HL-60/S4 treated with phorbol 12-myristate 13-acetate at 8.2 ng/mL for 4 days and 3 days (cell line): Measurements from ENCODE around the gene PRDM16.

Experiments used
- in situ Hi-C: fragments of 300-500 bp; cut with MboI; formaldehyde crosslinking; loops from 2 replicates; pipeline ENCODE4 v1.15.0; 2022; ENCODE audit warnings: low sequenced_read_pairs

PRDM16 gene

GRCh38 chr1:3380469-3380868, 311.5 kb downstream of the PRDM16 start:
- in situ Hi-C loops, result no loop called here

- in situ Hi-C loops, result no loop called here
Observed at GRCh38 chr1:3381901-3382300, 312.9 kb downstream of the PRDM16 start.

DNA sequence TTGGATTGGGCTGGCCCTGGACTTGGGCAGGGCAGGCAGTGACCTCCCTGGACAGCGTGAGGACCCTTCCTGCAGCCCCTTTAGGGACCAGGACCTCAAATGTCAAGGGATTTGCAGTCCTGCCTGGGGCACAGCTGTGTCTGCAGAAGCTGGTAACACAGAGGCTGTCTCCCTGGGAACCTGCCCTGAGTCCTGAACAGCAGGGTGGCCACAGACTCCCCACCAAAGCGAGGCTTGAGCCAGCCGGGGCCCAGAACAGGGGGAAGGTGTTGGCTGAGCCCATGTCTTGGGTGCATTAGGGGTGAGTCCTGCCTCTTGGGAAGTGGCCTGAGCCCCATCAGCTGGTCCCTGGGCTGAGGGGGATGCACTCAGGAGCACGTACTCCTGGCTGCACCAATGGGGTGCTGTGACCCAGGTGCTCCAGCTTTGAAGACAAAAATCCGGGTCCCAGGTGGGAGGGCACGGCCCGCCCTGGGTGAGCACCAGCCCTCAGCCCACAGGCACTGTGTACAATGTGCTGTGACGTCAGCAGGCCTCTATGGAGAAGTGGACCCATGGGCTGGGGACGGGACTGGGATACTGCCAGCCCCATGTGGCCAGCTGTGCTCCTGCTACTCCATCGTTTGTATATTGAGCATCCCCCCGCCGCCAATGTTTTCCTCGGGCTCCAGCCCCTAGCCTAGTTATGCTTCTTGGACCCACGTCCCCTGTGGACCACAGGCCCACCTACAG, 313.5 kb downstream of the PRDM16 start:
- in situ Hi-C loops, result no loop called here

GRCh38 chr1:3383679-3384078, 314.7 kb downstream of the PRDM16 start:
- in situ Hi-C loops, result no loop called here

- in situ Hi-C loops, result no loop called here
Observed at GRCh38 chr1:3384407-3384806, 315.4 kb downstream of the PRDM16 start.

DNA sequence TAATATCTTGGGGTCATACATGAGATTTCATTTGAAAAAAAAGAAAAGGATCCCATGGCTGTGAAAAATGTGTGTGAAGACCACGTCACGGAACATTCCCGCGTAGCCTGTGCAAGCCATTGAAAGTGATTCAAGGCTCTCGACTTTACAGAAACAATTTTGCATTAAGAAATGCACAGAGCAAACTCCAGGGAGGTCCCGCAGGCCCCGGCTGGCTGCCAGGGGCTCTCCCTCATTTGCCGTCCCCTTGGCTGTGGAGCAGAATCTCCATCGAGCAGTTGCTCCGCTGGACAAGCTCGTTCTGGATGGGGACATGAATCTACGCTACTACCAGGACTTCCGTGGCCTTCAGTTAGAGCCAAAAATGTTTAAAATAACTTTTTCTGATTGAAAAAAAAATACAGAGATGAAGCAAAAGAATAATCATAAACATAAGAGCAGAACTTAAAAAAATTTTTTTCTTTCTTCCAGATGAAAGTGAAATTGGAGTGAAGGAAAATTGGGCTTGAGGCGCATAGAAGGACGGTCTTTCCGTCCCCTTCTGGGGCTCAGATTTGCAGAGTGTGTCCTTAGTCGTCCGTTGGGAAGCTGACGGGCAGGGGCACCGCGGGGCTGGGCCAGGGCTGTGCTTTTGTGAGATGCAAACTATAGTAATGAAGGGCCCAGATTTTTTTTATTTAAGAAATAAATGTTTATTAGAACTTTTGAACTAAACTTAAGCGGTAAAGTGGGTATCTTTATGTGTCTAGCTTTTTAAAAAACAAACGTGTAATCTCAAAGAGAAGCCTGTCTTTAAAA, 317.4 kb downstream of the PRDM16 start:
- in situ Hi-C loops, result no loop called here

GRCh38 chr1:3387401-3387800, 318.4 kb downstream of the PRDM16 start:
- in situ Hi-C loops, result no loop called here

DNA sequence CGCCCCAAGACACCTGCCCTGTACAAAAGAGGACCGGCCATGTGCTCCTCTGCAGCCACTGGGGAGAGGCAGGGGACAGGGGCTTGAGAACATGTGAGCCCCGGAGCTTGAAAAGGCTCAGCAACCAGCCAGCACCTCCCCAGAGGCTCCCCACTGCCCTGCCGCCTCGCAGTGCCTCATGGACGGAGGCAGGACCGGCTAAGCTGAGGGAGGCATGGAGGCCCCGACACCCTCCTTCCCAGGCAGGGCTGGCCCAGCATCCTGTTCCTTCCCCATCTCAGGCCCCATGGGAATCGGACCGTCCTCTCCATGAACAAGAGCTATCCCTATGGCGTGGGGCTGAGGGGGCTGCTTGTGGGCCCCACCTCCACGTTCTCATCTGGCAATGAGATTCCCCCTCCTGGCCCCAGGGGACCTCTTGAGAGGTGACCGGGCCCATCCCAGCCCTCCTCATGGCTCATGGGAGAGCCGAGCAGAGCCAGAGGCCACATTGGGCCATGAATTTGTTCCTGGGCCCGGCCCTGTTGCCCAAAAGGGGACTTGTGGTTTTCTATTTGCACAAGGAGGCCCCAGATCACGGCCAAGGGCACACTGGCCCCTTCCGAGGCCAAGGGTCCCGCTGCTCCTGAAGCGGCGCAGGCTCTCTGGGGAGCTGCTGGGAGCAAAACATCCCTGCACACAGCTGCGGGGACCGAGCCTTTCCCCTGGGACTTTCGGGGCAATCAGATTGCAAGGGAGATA, 320.3 kb downstream of the PRDM16 start:
- in situ Hi-C loops, result no loop called here

- in situ Hi-C loops, result no loop called here
Observed at GRCh38 chr1:3390291-3390690, 321.3 kb downstream of the PRDM16 start.

- in situ Hi-C loops, result no loop called here
Observed at GRCh38 chr1:3391711-3392110, 322.7 kb downstream of the PRDM16 start.

DNA sequence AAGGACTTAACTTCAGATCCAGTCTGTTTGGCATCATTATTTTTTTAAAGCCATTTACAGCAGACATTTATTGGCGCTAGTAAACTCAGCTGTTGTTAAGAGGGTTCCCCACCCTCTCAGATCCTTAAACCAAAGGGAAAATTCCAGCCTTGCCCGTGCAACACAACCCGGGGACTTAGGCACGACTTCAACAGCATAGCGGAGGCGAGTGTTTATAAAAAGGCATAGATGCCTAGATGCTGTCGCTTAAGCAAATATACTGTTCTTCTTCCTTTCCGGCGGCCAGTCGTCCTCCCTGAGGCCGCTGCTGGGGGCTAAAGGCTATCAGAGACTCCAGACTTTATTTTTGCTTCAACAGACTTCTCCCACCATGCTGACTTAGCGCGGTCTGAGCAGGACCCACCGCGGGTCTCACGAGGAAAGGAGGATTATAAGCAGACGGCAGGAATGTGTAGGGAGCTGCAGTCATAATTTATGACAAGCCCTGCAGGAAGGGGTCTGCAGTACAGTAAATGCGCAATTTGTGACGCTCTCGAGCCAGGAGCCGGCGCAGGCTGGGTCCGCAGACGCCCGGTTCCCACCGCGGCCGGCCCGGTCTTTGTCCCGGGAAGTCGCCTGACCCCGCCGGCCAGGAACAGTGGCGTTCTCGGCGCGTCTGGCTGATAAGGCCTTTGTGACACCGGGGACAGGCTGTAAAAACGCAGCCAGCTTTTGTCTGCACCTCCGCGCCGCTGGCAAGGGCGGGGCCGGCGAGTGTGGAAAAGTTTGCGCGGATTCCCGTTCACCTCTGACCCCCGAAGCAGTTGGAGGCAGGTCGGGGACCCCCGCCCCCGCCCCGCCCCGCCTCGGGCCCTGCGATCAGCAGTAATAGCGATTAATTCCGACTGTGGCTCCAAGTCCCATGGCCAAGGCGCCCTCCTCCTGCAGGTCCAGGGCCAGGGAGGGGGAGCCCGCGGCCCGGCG, 324.3 kb downstream of the PRDM16 start:
- in situ Hi-C loops, result no loop called here

DNA sequence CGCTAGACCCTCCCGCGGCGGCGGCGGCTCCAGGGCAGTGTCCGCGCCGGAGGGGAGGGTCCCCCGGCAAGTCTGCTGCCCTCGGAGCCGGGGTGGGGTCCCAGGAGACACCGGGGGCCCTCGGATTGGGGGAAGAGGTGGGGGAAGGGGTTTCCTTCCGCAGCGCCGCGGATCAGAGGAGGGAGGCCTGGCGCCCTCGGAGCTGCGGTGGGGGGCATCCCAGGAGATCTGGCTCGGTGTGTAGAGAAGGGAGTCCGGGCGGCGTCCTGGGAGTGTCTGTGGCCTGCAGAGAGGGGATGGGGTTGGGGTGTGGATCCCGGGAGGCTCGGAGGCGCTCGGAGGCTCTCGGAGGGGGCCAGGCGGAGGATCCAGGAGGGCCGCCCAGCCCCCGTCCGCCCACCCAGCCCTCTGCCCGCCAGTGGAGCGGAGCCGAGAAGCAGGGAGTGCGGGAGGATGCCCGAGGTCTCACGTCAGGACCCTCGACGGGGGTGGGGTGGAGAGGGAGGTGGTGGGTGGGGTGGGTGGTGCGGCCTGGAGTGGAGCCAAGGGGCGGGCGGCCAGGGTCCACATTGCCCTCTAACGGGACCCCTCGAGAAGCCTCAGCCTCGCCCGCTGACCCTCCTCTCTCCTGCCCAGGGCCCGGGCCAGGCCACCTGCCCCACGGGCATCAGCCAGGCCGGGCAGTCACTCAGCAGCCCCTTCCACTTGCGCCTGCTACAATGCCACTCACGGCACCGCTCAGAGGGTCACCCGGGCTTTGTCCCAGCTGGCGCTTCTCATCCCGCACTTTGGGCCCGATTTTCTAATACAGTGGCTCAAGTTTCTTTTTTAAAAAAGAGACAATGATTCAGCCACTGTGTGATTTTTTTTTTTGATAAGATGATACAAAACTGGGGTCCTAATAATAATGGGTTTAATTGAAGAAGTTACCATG, 325.3 kb downstream of the PRDM16 start:
- in situ Hi-C loops, result no loop called here

DNA sequence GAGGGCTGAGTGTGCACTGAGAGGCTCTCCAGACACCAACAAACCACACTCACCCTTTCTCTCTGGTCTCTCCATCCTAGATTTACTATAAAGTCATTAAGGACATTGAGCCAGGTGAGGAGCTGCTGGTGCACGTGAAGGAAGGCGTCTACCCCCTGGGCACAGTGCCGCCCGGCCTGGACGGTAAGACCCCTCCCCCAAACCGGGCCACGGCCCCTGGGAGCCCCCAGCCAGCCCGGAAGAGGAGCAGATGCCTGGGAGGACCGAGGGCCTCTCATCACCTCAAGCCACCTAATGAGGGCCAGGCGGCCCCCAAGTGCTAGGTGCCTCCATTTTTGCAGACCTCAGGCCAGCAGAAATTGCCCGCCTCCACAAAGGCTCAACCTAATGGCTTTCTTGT, 327.4 kb downstream of the PRDM16 start:
- in situ Hi-C loops, result no loop called here

GRCh38 chr1:3397311-3397710, 328.3 kb downstream of the PRDM16 start:
- in situ Hi-C loops, result no loop called here

DNA sequence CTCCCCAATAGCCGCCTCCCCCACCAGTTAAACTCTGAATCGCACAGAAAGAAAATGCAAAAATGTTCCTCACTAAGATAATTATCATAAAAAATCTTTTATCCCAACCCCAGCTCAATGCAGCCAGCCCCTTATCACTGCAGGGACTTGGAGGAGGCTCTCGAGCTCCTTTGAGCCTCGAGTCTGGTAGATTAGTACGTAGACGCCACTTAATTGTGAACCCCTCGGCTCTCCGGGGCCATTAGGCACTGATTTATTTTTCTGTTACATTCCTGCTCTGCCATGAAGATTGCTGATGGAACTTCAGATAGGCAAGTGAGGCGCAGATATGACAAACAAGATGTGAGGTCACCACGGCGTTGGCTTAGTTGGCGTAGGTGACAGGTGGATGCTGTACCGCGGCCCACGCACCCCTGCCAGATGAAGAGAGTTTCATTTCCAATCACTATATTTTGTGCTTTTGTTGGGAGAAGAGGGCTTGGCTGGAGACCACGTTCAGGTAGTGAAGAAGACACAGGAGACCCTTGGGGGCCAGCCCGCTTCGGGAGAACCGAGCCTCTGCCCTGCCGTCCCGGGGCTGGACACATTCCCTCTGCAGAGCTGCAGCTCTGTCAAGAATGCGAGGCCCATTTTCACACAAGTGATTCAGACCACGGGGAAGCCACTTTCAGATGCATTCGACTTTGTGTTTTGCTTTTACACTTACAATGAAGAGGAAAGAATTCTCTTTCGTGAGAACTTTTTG, 329.6 kb downstream of the PRDM16 start:
- in situ Hi-C loops, result no loop called here

- in situ Hi-C loops, result no loop called here
Observed at GRCh38 chr1:3399732-3400131, 330.7 kb downstream of the PRDM16 start.

DNA sequence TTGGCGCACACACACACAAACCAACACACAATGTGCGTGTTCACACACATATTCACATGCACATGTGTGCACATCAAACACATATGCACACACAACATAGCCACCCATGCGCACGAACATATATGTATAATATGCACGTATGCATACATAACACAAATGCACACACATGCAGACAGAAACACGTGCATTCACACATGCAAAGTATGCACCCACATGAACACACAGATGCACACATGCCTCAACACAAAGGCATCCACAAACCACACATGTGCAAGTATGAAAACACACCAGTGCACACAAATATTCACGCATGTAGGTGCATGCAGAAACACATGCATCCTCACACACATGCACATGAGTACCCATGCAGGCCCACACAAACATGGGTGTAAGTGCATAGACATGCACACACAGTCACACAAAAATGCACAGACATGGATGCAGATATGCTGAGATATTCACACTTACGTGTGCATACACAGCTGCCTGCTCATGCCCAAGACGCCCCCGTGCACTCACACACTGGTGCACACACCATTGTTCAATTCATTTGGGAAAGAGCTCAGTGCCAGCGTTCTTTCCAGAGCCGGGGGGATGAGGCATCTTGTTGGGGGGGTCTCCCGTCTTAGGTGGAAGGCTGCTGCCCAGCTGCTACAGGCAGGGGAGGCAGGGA, 332.7 kb downstream of the PRDM16 start:
- in situ Hi-C loops, result no loop called here
